Endothelial cell of umbilical vein (primary cell): ENCODE data around the gene TMEM229B. TPM values are rescaled to one million over a fixed set of nuclear protein-coding genes. Genes with fewer than 3 reads are reported as not detected.
A peak's percentile ranks its signal among the peaks of the same experiment; 100 is the strongest.

Source experiments
- Bru-seq: library from RNA; stranded (reverse); fragments of 400-500 nt; gene quantifications from one replicate; lab custom pipeline; 2021; lab: Mats Ljungman, UMichigan
- BruChase-seq, 2 experiments: library from RNA; stranded (reverse); fragments of 400-500 nt; gene quantifications; one replicate each; lab custom pipeline; 2021; lab: Mats Ljungman, UMichigan
- BruUV-seq: library from RNA; stranded (reverse); fragments of 400-500 nt; replicated peaks from 2 replicates; lab custom pipeline; 2021; lab: Mats Ljungman, UMichigan
- CTCF ChIA-PET: fragments of 300-600, 350-600 bp; sonication (Branson Sonifier 250); formaldehyde crosslinking; loops from one replicate; lab custom pipeline; 2021; ENCODE audit warnings: antibody characterized with exemption, inconsistent platforms; lab: Charles Lee
- POLR2A ChIA-PET: fragments of 300-600, 350-600 bp; sonication (Branson Sonifier 250); formaldehyde crosslinking; loops from one replicate; lab custom pipeline; 2021; ENCODE audit warnings: antibody characterized with exemption, inconsistent platforms; lab: Charles Lee
- DNase-seq: peaks from one replicate; pipeline ENCODE4 v3.0.0-alpha.2; 2011; ENCODE audit warnings: low read depth, low spot score
- FAIRE-seq: peaks from 2 replicates; lab custom pipeline; 2011; peaks lifted over from hg19 to GRCh38; lab: Jason Lieb, UNC
- H2AFZ ChIP-seq: 2 replicates; pipeline ENCODE4 v1.6.0; 2012; ENCODE audit warnings: low read depth, low read length, control low read depth, inconsistent platforms
- H3K27ac ChIP-seq: 2 replicates; pipeline ENCODE4 v1.5.1; 2011; ENCODE audit warnings: low read depth, mild to moderate bottlenecking, control low read depth, low read length, moderate library complexity; ENCODE audit not compliant: insufficient read depth
- H3K27me3 ChIP-seq, 2 experiments: 2 replicates each; pipeline versions ENCODE4 v1.6.0 to v1.6.1; 2011; ENCODE audit warnings: low read length in 2 of 2, mixed read lengths in 1 of 2; ENCODE audit not compliant: control insufficient read depth in 2 of 2, insufficient read depth in 2 of 2
- H3K36me3 ChIP-seq, 2 experiments: 2 replicates in 1 of 2; 3 replicates in 1 of 2; pipeline ENCODE4 v1.5.1; 2011; ENCODE audit warnings: low read length in 2 of 2, mild to moderate bottlenecking in 1 of 2, moderate library complexity in 1 of 2; ENCODE audit not compliant: control insufficient read depth in 2 of 2, insufficient read depth in 2 of 2; ENCODE audit errors: extremely low read depth in 1 of 2
- H3K4me1 ChIP-seq: 3 replicates; pipeline ENCODE4 v1.5.1; 2011; ENCODE audit warnings: mild to moderate bottlenecking, low read length; ENCODE audit not compliant: control insufficient read depth, insufficient read depth; ENCODE audit errors: extremely low read depth
- H3K4me2 ChIP-seq: 2 replicates; pipeline ENCODE4 v1.6.1; 2011; ENCODE audit warnings: low read length, control low read depth, mixed read lengths; ENCODE audit not compliant: insufficient read depth
- H3K4me3 ChIP-seq, 3 experiments: fragments of 200-600 bp in 1 of 3; sonication (generic), shearing (Covaris generic) in 1 of 3; replicated peaks in 1 of 3; 2 replicates each; pipeline ENCODE4 v1.5.1; 2011 to 2016; ENCODE audit warnings: control low read depth in 3 of 3, low read length in 3 of 3, mild to moderate bottlenecking in 2 of 3, inconsistent platforms in 1 of 3, low read depth in 1 of 3, moderate library complexity in 1 of 3; ENCODE audit not compliant: insufficient read depth in 1 of 3
- H3K79me2 ChIP-seq: 2 replicates; pipeline ENCODE4 v1.6.0; 2012; ENCODE audit warnings: low read length, inconsistent platforms; ENCODE audit not compliant: control insufficient read depth, insufficient read depth
- H3K9ac ChIP-seq: replicated peaks from 2 replicates; pipeline ENCODE3; 2011; ENCODE audit warnings: low read length, control low read depth; ENCODE audit not compliant: insufficient read depth; ENCODE audit errors: extremely low read depth
- H3K9me1 ChIP-seq: replicated peaks from 3 replicates; pipeline ENCODE4 v1.6.0; 2011; ENCODE audit warnings: mild to moderate bottlenecking, low read length; ENCODE audit not compliant: control insufficient read depth, insufficient read depth; ENCODE audit errors: extremely low read depth
- H3K9me3 ChIP-seq: replicated peaks from 2 replicates; pipeline ENCODE4 v1.5.1; 2012; ENCODE audit warnings: low read length, inconsistent platforms; ENCODE audit not compliant: control insufficient read depth, insufficient read depth
- H4K20me1 ChIP-seq: replicated peaks from 2 replicates; pipeline ENCODE3; 2011; ENCODE audit warnings: mild to moderate bottlenecking, low read length; ENCODE audit not compliant: control insufficient read depth, insufficient read depth; ENCODE audit errors: extremely low read depth
- EZH2 ChIP-seq: IDR thresholded peaks from 2 replicates; pipeline ENCODE4 v1.6.1; 2012; ENCODE audit warnings: borderline replicate concordance, low read depth, mild to moderate bottlenecking, moderate library complexity, low read length, inconsistent platforms; ENCODE audit not compliant: severe bottlenecking
- FOS ChIP-seq: IDR thresholded peaks from 2 replicates; pipeline ENCODE4 v1.6.1; 2011; ENCODE audit warnings: mild to moderate bottlenecking, low read length, moderate library complexity, borderline replicate concordance; ENCODE audit not compliant: insufficient read depth
- GATA2 ChIP-seq: IDR thresholded peaks from 2 replicates; pipeline ENCODE4 v1.7.0; 2011; ENCODE audit warnings: low read depth, mild to moderate bottlenecking, moderate library complexity, mixed read lengths, low read length; ENCODE audit not compliant: insufficient read length, insufficient read depth
- JUN ChIP-seq: IDR thresholded peaks from 2 replicates; pipeline ENCODE4 v1.6.1; 2011; ENCODE audit warnings: borderline replicate concordance, low read depth; ENCODE audit not compliant: insufficient read length, insufficient read depth
- MYC ChIP-seq: IDR thresholded peaks from one replicate; pipeline ENCODE4 v1.6.1; 2011; ENCODE audit warnings: mild to moderate bottlenecking, low read depth, low read length
- POLR2A ChIP-seq: IDR thresholded peaks from 2 replicates; pipeline ENCODE4 v1.6.1; 2012; ENCODE audit warnings: low read depth, mild to moderate bottlenecking, control low read depth, low read length
- POLR2AphosphoS5 ChIP-seq: IDR thresholded peaks from 2 replicates; pipeline ENCODE4 v1.6.1; 2012; ENCODE audit warnings: low read depth, mild to moderate bottlenecking, control low read depth, low read length, moderate library complexity; ENCODE audit not compliant: insufficient read depth
- dilution Hi-C: fragments of 300-500 bp; cut with MboI; formaldehyde crosslinking; loops from one replicate; pipeline ENCODE4 v1.15.0; 2019; ENCODE audit warnings: low sequenced_read_pairs; ENCODE audit not compliant: extremely low pct_ligation_motif_present
- intact Hi-C: fragments of 100-400 bp; cut with micrococcal nuclease; formaldehyde crosslinking; loops from one replicate; pipeline ENCODE4 v1.10.0; 2022
- long read RNA-seq: library from polyadenylated mRNA; stranded (forward); transcript quantifications from one replicate; pipeline ENCODE4 v2.0.0, GENCODE V29; 2021
- polyA minus RNA-seq, 3 experiments: library from RNA; depleted of rRNA, polyadenylated mRNA; stranded (reverse); fragments of >200 nt; gene quantifications; 1 replicate in 1 of 3; 2 replicates in 2 of 3; pipeline ENCODE4 v1.2.3, GENCODE V29; 2011
- polyA plus RNA-seq, 4 experiments: library from polyadenylated mRNA; depleted of rRNA in 3 of 4; stranded (reverse) in 3 of 4; unstranded in 1 of 4; fragments of >200 nt; gene quantifications; 2 replicates each; pipeline versions ENCODE4 v1.2.1 to v1.2.3, GENCODE V29; 2011 to 2012; ENCODE audit warnings: missing spikeins in 1 of 4
- total RNA-seq: library from RNA; stranded (reverse); gene quantifications from 2 replicates; pipeline ENCODE4 v1.2.3, GENCODE V29; 2021
- TF ChIP-seq, protein P1 (sequence below), 2 donors: IDR thresholded peaks; 1 replicate in 1 of 2; 2 replicates in 1 of 2; pipeline ENCODE4 v1.5.1; 2011; ENCODE audit warnings: low read length in 2 of 2, mild to moderate bottlenecking in 2 of 2, moderate library complexity in 2 of 2, control low read depth in 1 of 2, inconsistent platforms in 1 of 2, low read depth in 1 of 2; ENCODE audit not compliant: insufficient read depth in 1 of 2; ENCODE audit errors: extremely low read depth in 1 of 2
- TF ChIP-seq, protein P2 (sequence below): IDR thresholded peaks from 2 replicates; pipeline ENCODE4 v1.6.1; 2011; ENCODE audit not compliant: insufficient read depth, insufficient read length

Gene TMEM229B
- 0.28 TPM in 1 of 2 replicates, not detected in the other for total RNA-seq
- 0.02 and 0.03 TPM in 2 replicates for polyA plus RNA-seq
- polyA plus RNA-seq (2011; cell fraction: cytosol; rRNA removed): 0.01 and 0.04 TPM in 2 replicates
- polyA plus RNA-seq (2011; cell fraction: nucleus; rRNA removed): not detected in 2 replicates
- polyA plus RNA-seq (2012): 0.11 TPM in 1 of 2 replicates, not detected in the other
- polyA minus RNA-seq: not detected in 2 replicates
- not detected for polyA minus RNA-seq (2011; cell fraction: cytosol; rRNA and poly(A)+ RNA removed)
- polyA minus RNA-seq (2011; cell fraction: nucleus; rRNA and poly(A)+ RNA removed): not detected in 2 replicates
- percentile 8 among the genes with signal in this experiment for Bru-seq, nascent RNA
- not detected for BruChase-seq, experiment 1, labeled RNA remaining after a 6-hour chase
- percentile 5 among the genes with signal in this experiment for BruChase-seq, experiment 2, labeled RNA remaining after a 2-hour chase
- long read RNA-seq: 0 reads

GRCh38 chr14:67487937-67488893 lies at the start of gene TMEM229B:
Gene TMEM229B, minus strand, starts transcription at chr14:67488721. Its CDS starts 14,798 bp downstream, at chr14:67473923.
- FAIRE-seq (no peak), DNase-seq (no peak)
- no peaks in the 10 kb centered on the region for H4K20me1 ChIP-seq
- H3K27ac ChIP-seq: no peak within 1 kb of the TSS
- no peak within 1 kb of the TSS for H3K9ac ChIP-seq
- TF ChIP-seq EZH2: no peak
- no peak for TF ChIP-seq JUN
- TF ChIP-seq, protein P1, sequence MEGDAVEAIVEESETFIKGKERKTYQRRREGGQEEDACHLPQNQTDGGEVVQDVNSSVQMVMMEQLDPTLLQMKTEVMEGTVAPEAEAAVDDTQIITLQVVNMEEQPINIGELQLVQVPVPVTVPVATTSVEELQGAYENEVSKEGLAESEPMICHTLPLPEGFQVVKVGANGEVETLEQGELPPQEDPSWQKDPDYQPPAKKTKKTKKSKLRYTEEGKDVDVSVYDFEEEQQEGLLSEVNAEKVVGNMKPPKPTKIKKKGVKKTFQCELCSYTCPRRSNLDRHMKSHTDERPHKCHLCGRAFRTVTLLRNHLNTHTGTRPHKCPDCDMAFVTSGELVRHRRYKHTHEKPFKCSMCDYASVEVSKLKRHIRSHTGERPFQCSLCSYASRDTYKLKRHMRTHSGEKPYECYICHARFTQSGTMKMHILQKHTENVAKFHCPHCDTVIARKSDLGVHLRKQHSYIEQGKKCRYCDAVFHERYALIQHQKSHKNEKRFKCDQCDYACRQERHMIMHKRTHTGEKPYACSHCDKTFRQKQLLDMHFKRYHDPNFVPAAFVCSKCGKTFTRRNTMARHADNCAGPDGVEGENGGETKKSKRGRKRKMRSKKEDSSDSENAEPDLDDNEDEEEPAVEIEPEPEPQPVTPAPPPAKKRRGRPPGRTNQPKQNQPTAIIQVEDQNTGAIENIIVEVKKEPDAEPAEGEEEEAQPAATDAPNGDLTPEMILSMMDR (IDR thresholded peaks at IDR 0.05; ENCODE audit: extremely low read depth in 1 of 2, insufficient read depth in 1 of 2, low read depth in 1 of 2, low read length in 2 of 2): no peak
- no peak for TF ChIP-seq FOS
- TF ChIP-seq, protein P2, sequence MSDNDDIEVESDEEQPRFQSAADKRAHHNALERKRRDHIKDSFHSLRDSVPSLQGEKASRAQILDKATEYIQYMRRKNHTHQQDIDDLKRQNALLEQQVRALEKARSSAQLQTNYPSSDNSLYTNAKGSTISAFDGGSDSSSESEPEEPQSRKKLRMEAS: no peak
- no peak for TF ChIP-seq GATA2
- TF ChIP-seq POLR2A: no peak
- no peak for TF ChIP-seq MYC
- no peak for TF ChIP-seq POLR2AphosphoS5
- H3K9me1 ChIP-seq: no peaks in the 10 kb centered on the region
- no peaks in the 10 kb centered on the region for H3K4me1 ChIP-seq
- no peaks in the 10 kb centered on the region for H3K9me3 ChIP-seq
- no TSS peak for BruUV-seq
- no peak within 1 kb of the TSS for H3K4me2 ChIP-seq
- H2AFZ ChIP-seq: no peak within 1 kb of the TSS
- POLR2A ChIA-PET: no interaction called here
- H3K4me3 ChIP-seq: no peak within 1 kb of the TSS
- no peaks in the 10 kb centered on the region for H3K79me2 ChIP-seq
- CTCF ChIA-PET: no interaction called here
- H3K27me3 ChIP-seq: peaks cover 0 to 2% of the 10 kb centered on the region in 2 experiments
- dilution Hi-C loops: no loop called here
- intact Hi-C loops: no loop called here
- H3K36me3 ChIP-seq: no peaks in the 10 kb centered on the region
